GM12801 (cell line): ENCODE results near the gene CERS4.

ENCODE experiments used
- TF ChIP-seq, protein P1 (sequence below): IDR thresholded peaks from one replicate; pipeline ENCODE4 v1.5.1; 2011; ENCODE audit warnings: control low read depth; ENCODE audit not compliant: insufficient read length; ENCODE audit errors: extremely low read depth

CERS4 gene, protein sequence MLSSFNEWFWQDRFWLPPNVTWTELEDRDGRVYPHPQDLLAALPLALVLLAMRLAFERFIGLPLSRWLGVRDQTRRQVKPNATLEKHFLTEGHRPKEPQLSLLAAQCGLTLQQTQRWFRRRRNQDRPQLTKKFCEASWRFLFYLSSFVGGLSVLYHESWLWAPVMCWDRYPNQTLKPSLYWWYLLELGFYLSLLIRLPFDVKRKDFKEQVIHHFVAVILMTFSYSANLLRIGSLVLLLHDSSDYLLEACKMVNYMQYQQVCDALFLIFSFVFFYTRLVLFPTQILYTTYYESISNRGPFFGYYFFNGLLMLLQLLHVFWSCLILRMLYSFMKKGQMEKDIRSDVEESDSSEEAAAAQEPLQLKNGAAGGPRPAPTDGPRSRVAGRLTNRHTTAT

DNA sequence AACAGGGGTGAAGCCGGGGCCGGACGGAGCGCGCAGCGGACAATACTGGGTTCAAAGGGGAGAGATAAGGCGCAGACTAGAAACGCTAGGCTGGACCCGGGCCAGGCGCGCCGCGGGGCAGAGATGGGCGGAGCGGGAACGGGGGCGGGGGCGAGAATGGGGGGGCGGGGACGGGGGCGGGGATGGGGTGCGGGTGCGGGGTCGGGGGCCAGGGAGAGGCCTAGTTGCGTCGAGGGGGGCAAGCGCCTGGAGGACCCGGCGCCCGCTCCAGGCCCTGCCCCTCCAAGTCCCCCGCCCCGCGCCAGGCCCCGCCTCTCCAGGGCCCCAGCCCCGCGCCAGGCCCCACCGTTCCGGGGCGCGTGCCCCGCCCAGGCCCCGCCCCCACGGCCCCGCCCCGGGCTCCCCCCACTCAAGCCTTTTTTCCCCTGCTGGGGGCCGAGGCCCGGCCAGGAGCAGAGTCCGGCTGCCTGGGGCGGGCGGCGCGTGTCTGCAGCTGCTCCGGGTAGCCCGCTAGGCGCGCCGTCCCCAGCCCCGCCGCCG, at the start of gene CERS4:
Gene CERS4, plus strand, starts transcription at position 449 of the 540 bp plus-strand sequence. CDS start 41,707 bp downstream, outside the sequence.
- TF ChIP-seq, protein P1, sequence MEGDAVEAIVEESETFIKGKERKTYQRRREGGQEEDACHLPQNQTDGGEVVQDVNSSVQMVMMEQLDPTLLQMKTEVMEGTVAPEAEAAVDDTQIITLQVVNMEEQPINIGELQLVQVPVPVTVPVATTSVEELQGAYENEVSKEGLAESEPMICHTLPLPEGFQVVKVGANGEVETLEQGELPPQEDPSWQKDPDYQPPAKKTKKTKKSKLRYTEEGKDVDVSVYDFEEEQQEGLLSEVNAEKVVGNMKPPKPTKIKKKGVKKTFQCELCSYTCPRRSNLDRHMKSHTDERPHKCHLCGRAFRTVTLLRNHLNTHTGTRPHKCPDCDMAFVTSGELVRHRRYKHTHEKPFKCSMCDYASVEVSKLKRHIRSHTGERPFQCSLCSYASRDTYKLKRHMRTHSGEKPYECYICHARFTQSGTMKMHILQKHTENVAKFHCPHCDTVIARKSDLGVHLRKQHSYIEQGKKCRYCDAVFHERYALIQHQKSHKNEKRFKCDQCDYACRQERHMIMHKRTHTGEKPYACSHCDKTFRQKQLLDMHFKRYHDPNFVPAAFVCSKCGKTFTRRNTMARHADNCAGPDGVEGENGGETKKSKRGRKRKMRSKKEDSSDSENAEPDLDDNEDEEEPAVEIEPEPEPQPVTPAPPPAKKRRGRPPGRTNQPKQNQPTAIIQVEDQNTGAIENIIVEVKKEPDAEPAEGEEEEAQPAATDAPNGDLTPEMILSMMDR: no peak

DNA sequence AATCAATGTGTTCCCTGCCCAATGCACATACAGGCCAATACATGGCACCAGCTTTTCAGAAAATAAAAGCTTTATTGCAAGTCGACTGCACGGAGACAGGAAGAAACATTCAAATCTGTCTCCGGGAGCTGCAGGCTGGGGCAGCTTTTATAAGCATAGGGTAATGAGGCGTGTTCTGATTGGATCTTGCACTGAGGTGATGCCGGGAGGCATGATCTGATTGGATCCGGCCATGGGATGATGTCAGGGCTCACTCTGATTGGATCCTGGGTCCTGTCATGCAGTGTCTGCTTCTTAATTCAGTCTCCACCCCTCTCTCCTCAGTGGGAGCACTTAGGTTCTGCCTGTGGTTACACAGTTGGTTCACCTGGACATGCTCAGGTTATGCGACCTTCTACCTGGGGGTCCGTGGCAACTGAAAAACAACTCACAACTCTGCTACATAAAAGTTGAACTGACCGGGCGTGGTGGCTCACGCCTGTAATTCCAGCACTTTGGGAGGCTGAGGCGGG, 48.0 kb upstream of the CERS4 start:
- TF ChIP-seq, protein P1: no peak

- TF ChIP-seq, protein P1: no peak
Measured at GRCh38 chr19:8163759-8164158, 45.4 kb upstream of the CERS4 start.

DNA sequence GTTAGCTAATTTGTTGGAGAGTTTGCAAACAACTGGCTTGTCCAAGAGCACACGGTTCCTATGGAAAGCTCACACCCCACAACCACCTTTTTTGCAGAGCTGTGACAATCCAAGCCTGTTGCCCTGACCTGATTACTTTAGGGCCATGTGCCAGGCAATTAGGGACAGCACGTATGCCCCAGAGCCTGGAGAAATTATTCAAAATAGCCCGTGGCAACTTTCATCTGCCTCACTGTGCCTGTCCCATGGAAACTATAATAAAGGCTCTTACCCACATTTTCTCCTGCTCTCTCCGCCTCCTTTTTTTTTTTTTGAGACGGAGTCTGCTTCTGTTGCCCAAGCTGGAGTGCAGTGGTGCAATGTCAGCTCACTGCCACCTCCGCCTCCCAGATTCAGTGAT, 41.2 kb upstream of the CERS4 start:
- TF ChIP-seq, protein P1: no peak

DNA sequence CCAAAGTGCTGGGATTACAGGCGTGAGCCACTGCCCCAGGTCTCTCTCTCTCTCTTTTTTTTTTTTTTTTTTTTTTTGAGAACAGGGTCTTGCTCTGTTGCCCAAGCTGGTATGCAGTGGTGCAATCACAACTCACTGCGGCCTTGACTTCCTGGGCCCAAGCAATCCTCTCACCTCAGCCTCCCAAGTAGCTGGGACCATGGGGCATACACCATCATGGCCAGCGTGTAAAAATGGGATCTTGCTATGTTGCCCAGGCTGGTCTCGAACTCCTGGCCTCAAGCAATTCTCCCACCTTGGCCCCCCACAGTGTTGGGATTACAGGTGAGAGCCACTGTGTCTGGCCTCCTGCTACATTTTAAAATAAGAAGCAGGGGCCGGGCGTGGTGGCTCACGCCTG, 40.6 kb upstream of the CERS4 start:
- TF ChIP-seq, protein P1: no peak

DNA sequence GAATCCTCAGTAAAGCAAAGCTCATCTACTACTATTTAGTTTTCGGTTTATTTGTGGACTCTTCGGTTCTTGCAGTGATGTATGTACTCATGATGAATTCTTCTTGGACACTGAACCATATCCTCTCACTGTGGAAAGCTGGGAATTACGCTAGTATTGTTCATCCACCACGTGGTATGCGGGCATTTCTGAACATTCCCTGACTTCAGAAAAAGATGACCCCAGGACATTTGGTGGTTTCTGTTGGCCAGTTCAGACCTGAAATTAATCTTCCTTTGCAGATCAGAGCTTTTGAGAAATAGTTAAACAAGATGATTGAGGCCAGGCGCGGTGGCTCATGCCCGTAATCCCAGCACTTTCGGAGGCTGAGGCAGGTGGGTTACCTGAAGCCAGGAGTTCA, 34.5 kb upstream of the CERS4 start:
- TF ChIP-seq, protein P1: no peak

DNA sequence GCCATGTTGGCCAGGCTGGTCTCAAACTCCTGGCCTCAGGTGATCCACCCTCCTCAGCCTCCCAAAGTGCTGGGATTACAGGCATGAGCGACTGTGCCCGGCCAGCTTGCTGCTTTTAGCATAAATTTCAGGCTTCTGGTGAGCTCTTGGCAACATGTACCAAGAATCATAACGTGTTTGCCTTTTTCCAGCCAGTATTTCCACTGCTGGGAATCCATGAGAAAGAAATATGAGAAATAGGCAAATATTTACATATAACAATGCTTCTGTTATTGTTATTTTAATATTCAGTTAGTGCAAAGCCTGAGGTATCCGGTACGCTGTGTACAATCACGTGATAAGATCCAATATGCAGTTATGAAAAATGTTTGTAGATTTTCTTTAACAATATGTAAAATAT, 29.2 kb upstream of the CERS4 start:
- TF ChIP-seq, protein P1: no peak
